OCI-LY1 (cell line): Measurements from ENCODE around the gene HOXA4.

Experiments used
- H2AFZ ChIP-seq: fragments of 200-600 bp; sonication (generic), shearing (Covaris generic); 2 replicates; pipeline ENCODE4 v1.6.0; 2014; ENCODE audit warnings: antibody characterized with exemption, mild to moderate bottlenecking, low read length
- H3F3A ChIP-seq: fragments of 200-600 bp; sonication (generic), shearing (Covaris generic); 2 replicates; pipeline ENCODE4 v1.6.0; 2014; ENCODE audit warnings: mild to moderate bottlenecking, antibody characterized with exemption, low read length, moderate library complexity; ENCODE audit not compliant: insufficient read depth
- H3K27ac ChIP-seq: fragments of 200-600 bp; sonication (generic); 2 replicates; pipeline ENCODE4 v1.5.1; 2014; ENCODE audit warnings: low read length, mixed run types, mild to moderate bottlenecking, low read depth; ENCODE audit not compliant: poor library complexity, severe bottlenecking
- H3K27me3 ChIP-seq: fragments of 200-600 bp; sonication (generic); 2 replicates; pipeline ENCODE4 v1.6.0; 2014; ENCODE audit warnings: antibody characterized with exemption, mild to moderate bottlenecking, low read length, moderate library complexity; ENCODE audit not compliant: insufficient read depth
- H3K36me3 ChIP-seq: fragments of 200-600 bp; sonication (generic); 2 replicates; pipeline ENCODE4 v1.6.1; 2014; ENCODE audit warnings: mild to moderate bottlenecking, antibody characterized with exemption, low read length, moderate library complexity, mixed read lengths; ENCODE audit not compliant: insufficient read depth
- H3K4me1 ChIP-seq: fragments of 200-600 bp; sonication (generic); 2 replicates; pipeline ENCODE4 v1.5.1; 2014; ENCODE audit warnings: mild to moderate bottlenecking, low read length, moderate library complexity; ENCODE audit not compliant: insufficient read depth, severe bottlenecking
- H3K4me2 ChIP-seq: fragments of 200-600 bp; sonication (generic), shearing (Covaris generic); 2 replicates; pipeline ENCODE4 v1.6.1; 2014; ENCODE audit warnings: low read length
- H3K4me3 ChIP-seq: fragments of 200-600 bp; sonication (generic); 2 replicates; pipeline ENCODE4 v1.5.1; 2014; ENCODE audit warnings: low read length, low read depth, mild to moderate bottlenecking, mixed read lengths; ENCODE audit not compliant: poor library complexity, severe bottlenecking
- H3K79me2 ChIP-seq: fragments of 200-600 bp; shearing (Covaris generic); 2 replicates; pipeline ENCODE4 v1.6.1; 2016; ENCODE audit warnings: mixed run types, low read length, mixed read lengths; ENCODE audit not compliant: insufficient read depth
- H3K9ac ChIP-seq: fragments of 200-600 bp; sonication (generic), shearing (Covaris generic); 2 replicates; pipeline ENCODE4 v1.6.1; 2014; ENCODE audit warnings: mild to moderate bottlenecking, low read length, mixed read lengths
- H3K9me2 ChIP-seq: fragments of 200-600 bp; sonication (generic), shearing (Covaris generic); 2 replicates; pipeline ENCODE4 v1.6.1; 2014; ENCODE audit warnings: low read depth, mild to moderate bottlenecking, low read length, mixed read lengths
- H3K9me3 ChIP-seq: fragments of 200-600 bp; shearing (Covaris generic); 2 replicates; pipeline ENCODE4 v1.6.1; 2014; ENCODE audit warnings: low read length, mixed read lengths
- H4K20me1 ChIP-seq: fragments of 200-600 bp; sonication (generic), shearing (Covaris generic); 2 replicates; pipeline ENCODE4 v1.6.0; 2016; ENCODE audit warnings: mild to moderate bottlenecking, low read length; ENCODE audit not compliant: insufficient read depth
- EZH2 ChIP-seq: fragments of 200-600 bp; sonication (generic), shearing (Covaris generic); IDR thresholded peaks from 2 replicates; pipeline ENCODE4 v1.8.0; 2017; ENCODE audit warnings: borderline replicate concordance, mixed run types, mild to moderate bottlenecking, antibody characterized with exemption, low read length, moderate library complexity, mixed read lengths
- TF ChIP-seq, protein P1 (sequence below): fragments of 200-600 bp; sonication (generic), shearing (Covaris generic); IDR thresholded peaks from 2 replicates; pipeline ENCODE4 v1.5.1; 2017; ENCODE audit warnings: mild to moderate bottlenecking, antibody characterized with exemption, low read length, moderate library complexity, mixed read lengths

HOXA4 gene

GRCh38 chr7:27116031-27116961 is 14.3 kb downstream of the HOXA4 start:
- Histone ChIP-seq H3K27me3 (no peaks in the 10 kb centered on the region), H3K4me2 (no peak overlapping the region), H3F3A (no peaks in the 10 kb centered on the region), H3K79me2 (no peaks in the 10 kb centered on the region), H3K36me3 (no peaks in the 10 kb centered on the region), H4K20me1 (no peaks in the 10 kb centered on the region), H3K4me1 (no peaks in the 10 kb centered on the region), H3K4me3 (no peak overlapping the region), H2AFZ (no peak overlapping the region), H3K9ac (no peak overlapping the region), H3K9me2 (no peaks in the 10 kb centered on the region), H3K27ac (no peak overlapping the region), H3K9me3 (no peaks in the 10 kb centered on the region)
- TF ChIP-seq EZH2 = no peak
- TF ChIP-seq, protein P1, sequence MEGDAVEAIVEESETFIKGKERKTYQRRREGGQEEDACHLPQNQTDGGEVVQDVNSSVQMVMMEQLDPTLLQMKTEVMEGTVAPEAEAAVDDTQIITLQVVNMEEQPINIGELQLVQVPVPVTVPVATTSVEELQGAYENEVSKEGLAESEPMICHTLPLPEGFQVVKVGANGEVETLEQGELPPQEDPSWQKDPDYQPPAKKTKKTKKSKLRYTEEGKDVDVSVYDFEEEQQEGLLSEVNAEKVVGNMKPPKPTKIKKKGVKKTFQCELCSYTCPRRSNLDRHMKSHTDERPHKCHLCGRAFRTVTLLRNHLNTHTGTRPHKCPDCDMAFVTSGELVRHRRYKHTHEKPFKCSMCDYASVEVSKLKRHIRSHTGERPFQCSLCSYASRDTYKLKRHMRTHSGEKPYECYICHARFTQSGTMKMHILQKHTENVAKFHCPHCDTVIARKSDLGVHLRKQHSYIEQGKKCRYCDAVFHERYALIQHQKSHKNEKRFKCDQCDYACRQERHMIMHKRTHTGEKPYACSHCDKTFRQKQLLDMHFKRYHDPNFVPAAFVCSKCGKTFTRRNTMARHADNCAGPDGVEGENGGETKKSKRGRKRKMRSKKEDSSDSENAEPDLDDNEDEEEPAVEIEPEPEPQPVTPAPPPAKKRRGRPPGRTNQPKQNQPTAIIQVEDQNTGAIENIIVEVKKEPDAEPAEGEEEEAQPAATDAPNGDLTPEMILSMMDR = no peak

- no peak overlapping the region for H3K27ac ChIP-seq
- no peaks in the 10 kb centered on the region for H4K20me1 ChIP-seq
- H3F3A ChIP-seq = no peaks in the 10 kb centered on the region
- H3K9me2 ChIP-seq = no peaks in the 10 kb centered on the region
- H3K9me3 ChIP-seq = no peaks in the 10 kb centered on the region
- no peak for TF ChIP-seq EZH2
- TF ChIP-seq, protein P1 = no peak
- no peaks in the 10 kb centered on the region for H3K27me3 ChIP-seq
- no peaks in the 10 kb centered on the region for H3K36me3 ChIP-seq
- no peaks in the 10 kb centered on the region for H3K79me2 ChIP-seq
- no peak overlapping the region for H3K4me3 ChIP-seq
- H3K4me2 ChIP-seq = no peak overlapping the region
- no peak overlapping the region for H2AFZ ChIP-seq
- no peaks in the 10 kb centered on the region for H3K4me1 ChIP-seq
- H3K9ac ChIP-seq = no peak overlapping the region
These were observed 15.1 kb downstream of the HOXA4 start for GRCh38 chr7:27115221-27116026.

- Histone ChIP-seq H3K9me3 (no peaks in the 10 kb centered on the region), H3F3A (no peaks in the 10 kb centered on the region), H4K20me1 (no peaks in the 10 kb centered on the region), H3K27me3 (no peaks in the 10 kb centered on the region), H3K9ac (no peak overlapping the region), H3K4me1 (no peaks in the 10 kb centered on the region), H3K9me2 (no peaks in the 10 kb centered on the region), H3K27ac (no peak overlapping the region), H3K4me3 (no peak overlapping the region), H3K4me2 (no peak overlapping the region), H3K79me2 (no peaks in the 10 kb centered on the region), H3K36me3 (no peaks in the 10 kb centered on the region), H2AFZ (no peak overlapping the region)
- TF ChIP-seq, protein P1 = no peak
These were observed 15.7 kb downstream of the HOXA4 start for GRCh38 chr7:27114881-27115220.
